AG04449 (cell line): Measurements from ENCODE around the gene SPTBN4.
"Not testable (repeated sequence)": the region's sequence is repeated elsewhere in the genome, so short reads cannot be mapped to it uniquely, and the experiment has no call there.

Experiments used
- CTCF ChIA-PET: fragments of 350-600 bp; formaldehyde crosslinking; extraction: SDS; loops from one replicate; lab custom pipeline; 2021; ENCODE audit warnings: antibody characterized with exemption; lab: Yijun Ruan, JAX
- POLR2A ChIA-PET: fragments of 400-600, 350-600 bp; formaldehyde crosslinking; extraction: SDS; loops from one replicate; lab custom pipeline; 2020; ENCODE audit warnings: antibody characterized with exemption, inconsistent platforms; lab: Yijun Ruan, JAX
- DNase-seq: peaks from one replicate; pipeline ENCODE4 v3.0.0-alpha.2; 2010; ENCODE audit warnings: low read depth, low spot score
- H3K4me3 ChIP-seq: 2 replicates; pipeline ENCODE4 v1.5.1; 2011; ENCODE audit warnings: low read depth, mild to moderate bottlenecking, control low read depth, low read length
- TF ChIP-seq, protein P1 (sequence below): IDR thresholded peaks from one replicate; pipeline ENCODE4 v1.5.1; 2011; ENCODE audit warnings: mild to moderate bottlenecking, moderate library complexity, low read length, control low read depth, inconsistent platforms; ENCODE audit not compliant: insufficient read depth; ENCODE audit errors: missing control alignments

SPTBN4 gene

DNA sequence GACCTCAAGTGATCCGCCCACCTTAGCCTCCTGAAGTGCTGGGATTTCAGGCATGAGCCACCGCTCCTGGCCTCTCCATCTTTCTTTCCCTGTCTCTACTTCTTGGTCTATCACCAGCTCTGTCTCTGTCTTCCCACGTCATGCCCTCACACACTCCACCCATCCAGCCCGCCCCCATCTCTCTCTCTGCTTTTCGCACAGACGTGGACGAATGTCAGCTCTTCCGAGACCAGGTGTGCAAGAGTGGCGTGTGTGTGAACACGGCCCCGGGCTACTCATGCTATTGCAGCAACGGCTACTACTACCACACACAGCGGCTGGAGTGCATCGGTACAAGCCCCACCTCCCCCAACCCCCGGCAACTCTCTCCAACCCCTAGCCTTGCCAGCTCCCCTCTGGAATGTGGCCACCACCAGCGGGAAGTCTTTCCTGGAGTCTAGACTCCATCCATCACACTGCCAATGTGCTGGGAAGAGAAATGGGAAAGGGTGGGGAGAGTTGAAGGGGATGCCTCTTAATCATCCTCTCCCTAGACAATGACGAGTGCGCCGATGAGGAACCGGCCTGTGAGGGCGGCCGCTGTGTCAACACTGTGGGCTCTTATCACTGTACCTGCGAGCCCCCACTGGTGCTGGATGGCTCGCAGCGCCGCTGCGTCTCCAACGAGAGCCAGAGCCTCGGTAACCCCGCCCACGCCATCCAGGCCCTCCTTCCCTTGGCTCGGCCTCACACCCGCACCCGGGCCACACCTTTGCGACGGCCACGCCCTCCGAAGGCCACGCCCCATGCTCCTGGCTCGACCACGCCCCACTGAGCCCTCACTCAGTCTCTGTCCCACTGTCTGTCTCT lies 156.8 kb downstream of the SPTBN4 start:
- POLR2A ChIA-PET, result no interaction called here
- no peak for DNase-seq

DNA sequence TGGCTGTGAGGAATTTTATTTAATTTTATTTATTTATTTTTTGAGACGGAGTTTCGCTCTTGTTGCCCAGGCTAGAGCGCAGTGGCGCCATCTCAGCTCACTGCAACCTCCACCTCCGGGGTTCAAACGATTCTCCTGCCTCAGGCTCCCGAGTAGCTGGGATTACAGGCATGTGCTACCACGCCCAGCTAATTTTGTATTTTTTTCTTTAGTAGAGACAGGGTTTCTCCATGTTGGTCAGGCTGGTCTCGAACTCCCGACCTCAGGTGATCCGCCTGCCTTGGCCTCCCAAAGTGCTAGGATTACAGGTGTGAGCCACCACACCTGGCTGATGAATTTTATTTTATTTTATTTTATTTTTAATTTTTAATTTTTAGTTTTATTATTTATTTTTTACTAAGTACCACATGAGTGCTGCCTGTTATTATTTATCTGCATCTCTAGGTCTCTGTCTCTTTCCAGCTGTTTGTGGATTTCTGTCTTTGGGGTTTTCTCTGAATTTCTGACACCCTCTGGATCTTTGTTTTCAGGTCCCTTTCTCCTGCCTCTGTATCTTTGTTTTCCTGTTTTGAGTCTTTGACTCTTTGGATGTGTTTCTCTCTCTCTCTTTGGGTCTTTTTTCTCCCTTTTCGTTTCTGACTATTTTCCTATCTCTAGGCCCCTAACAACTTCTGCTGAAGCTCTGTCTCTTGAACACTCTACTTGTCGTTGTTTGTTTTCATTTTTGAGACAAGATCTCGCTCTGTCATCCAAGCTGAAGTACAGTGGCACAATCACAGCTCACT lies 157.8 kb downstream of the SPTBN4 start:
- CTCF ChIA-PET, result interaction anchor here (1.0 to 9.1 kb wide), 3 partner anchors 9 to 19 kb away, joined by 3 to 135 read pairs (median 4); no protein-coding TSS in a partner anchor
- DNase-seq, POLR2A ChIA-PET: not testable (repeated sequence)

More for the DNA sequence above, 156.8 kb downstream of the SPTBN4 start:
- CTCF ChIA-PET, result interaction anchor here (1.0 to 9.1 kb wide), 4 partner anchors 8 to 319 kb away, joined by 3 to 135 read pairs (median 4); no protein-coding TSS in a partner anchor
- H3K4me3 ChIP-seq, result no peak overlapping the region
- TF ChIP-seq, protein P1, sequence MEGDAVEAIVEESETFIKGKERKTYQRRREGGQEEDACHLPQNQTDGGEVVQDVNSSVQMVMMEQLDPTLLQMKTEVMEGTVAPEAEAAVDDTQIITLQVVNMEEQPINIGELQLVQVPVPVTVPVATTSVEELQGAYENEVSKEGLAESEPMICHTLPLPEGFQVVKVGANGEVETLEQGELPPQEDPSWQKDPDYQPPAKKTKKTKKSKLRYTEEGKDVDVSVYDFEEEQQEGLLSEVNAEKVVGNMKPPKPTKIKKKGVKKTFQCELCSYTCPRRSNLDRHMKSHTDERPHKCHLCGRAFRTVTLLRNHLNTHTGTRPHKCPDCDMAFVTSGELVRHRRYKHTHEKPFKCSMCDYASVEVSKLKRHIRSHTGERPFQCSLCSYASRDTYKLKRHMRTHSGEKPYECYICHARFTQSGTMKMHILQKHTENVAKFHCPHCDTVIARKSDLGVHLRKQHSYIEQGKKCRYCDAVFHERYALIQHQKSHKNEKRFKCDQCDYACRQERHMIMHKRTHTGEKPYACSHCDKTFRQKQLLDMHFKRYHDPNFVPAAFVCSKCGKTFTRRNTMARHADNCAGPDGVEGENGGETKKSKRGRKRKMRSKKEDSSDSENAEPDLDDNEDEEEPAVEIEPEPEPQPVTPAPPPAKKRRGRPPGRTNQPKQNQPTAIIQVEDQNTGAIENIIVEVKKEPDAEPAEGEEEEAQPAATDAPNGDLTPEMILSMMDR, result no peak

GRCh38 chr19:40625406-40626120 lies 158.8 kb downstream of the SPTBN4 start:
- TF ChIP-seq, protein P1, result no peak
- POLR2A ChIA-PET, result no interaction called here
- H3K4me3 ChIP-seq, result no peak overlapping the region
- no peak for DNase-seq
- CTCF ChIA-PET, result interaction anchor here (9.1 kb wide), 1 partner anchor 9 kb away, joined by 135 read pairs; no protein-coding TSS in a partner anchor

More for the DNA sequence above, 157.8 kb downstream of the SPTBN4 start:
- H3K4me3 ChIP-seq, result not testable (repeated sequence)
